ENCODE measurements around the gene GUCY2C.

- TF ChIP-seq POLR2A (IDR thresholded peaks at IDR 0.05; ENCODE audit: low read depth, low read length) (no peak), EP300 (IDR thresholded peaks at IDR 0.05; ENCODE audit: borderline replicate concordance in 1 of 2, control insufficient read depth in 1 of 2, low read depth in 2 of 2, low read length in 2 of 2) (no peak), E2F4 (IDR thresholded peaks at IDR 0.05; ENCODE audit: low read depth, low read length) (no peak), NFYB (IDR thresholded peaks at IDR 0.05; ENCODE audit: insufficient read depth, low read depth, low read length) (no peak), PRDM15 (CRISPR knock-in tag; IDR thresholded peaks at IDR 0.05) (no peak), ZNF274 (IDR thresholded peaks at IDR 0.05; ENCODE audit: insufficient read depth, insufficient read length) (no peak)
- TF ChIP-seq, protein P1, sequence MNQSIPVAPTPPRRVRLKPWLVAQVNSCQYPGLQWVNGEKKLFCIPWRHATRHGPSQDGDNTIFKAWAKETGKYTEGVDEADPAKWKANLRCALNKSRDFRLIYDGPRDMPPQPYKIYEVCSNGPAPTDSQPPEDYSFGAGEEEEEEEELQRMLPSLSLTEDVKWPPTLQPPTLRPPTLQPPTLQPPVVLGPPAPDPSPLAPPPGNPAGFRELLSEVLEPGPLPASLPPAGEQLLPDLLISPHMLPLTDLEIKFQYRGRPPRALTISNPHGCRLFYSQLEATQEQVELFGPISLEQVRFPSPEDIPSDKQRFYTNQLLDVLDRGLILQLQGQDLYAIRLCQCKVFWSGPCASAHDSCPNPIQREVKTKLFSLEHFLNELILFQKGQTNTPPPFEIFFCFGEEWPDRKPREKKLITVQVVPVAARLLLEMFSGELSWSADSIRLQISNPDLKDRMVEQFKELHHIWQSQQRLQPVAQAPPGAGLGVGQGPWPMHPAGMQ (IDR thresholded peaks at IDR 0.05; ENCODE audit: borderline replicate concordance) = no peak
- TF ChIP-seq, protein P2, sequence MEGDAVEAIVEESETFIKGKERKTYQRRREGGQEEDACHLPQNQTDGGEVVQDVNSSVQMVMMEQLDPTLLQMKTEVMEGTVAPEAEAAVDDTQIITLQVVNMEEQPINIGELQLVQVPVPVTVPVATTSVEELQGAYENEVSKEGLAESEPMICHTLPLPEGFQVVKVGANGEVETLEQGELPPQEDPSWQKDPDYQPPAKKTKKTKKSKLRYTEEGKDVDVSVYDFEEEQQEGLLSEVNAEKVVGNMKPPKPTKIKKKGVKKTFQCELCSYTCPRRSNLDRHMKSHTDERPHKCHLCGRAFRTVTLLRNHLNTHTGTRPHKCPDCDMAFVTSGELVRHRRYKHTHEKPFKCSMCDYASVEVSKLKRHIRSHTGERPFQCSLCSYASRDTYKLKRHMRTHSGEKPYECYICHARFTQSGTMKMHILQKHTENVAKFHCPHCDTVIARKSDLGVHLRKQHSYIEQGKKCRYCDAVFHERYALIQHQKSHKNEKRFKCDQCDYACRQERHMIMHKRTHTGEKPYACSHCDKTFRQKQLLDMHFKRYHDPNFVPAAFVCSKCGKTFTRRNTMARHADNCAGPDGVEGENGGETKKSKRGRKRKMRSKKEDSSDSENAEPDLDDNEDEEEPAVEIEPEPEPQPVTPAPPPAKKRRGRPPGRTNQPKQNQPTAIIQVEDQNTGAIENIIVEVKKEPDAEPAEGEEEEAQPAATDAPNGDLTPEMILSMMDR (IDR thresholded peaks at IDR 0.05 in 2 of 3, conservative IDR thresholded peaks at IDR 0.05 in 1 of 3; ENCODE audit: control insufficient read depth in 2 of 3, extremely low read depth in 1 of 3, insufficient read depth in 1 of 3, low read depth in 3 of 3, low read length in 3 of 3) = no peak
Observed at GRCh38 chr12:14612898-14613445, 83.4 kb downstream of the GUCY2C start.

Measured in GM12878 (cell line).